NCI-H2196 (cell line): Measurements from ENCODE around the gene ADAMTS12.
"Not testable (repeated sequence)": the region's sequence is repeated elsewhere in the genome, so short reads cannot be mapped to it uniquely, and the experiment has no call there.

Experiments
- DNase-seq: peaks from one replicate; lab custom pipeline; 2025; ENCODE audit not compliant: unreplicated experiment; lab: John Stamatoyannopoulos, UW

The ADAMTS12 gene

DNA sequence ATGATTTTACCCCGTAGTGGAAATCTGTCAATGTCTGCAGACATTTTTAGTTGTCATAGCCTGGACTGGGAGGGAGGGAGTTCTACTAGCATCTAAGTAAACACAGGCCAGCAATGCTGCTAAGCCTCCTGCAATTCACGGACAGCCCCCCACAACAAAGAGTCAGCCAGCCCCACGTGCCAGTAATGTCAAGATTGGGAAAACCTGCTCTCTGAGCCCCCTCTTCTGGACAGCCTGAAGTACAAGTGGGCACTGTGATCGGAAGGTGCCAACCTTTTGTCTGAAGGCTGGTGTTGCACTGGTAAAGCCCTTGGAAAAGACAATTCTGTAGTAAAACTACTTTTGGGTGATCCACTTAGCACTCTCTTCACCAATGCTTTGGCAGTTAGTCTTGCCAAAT lies 296.5 kb downstream of the ADAMTS12 start:
- DNase-seq: no peak

DNA sequence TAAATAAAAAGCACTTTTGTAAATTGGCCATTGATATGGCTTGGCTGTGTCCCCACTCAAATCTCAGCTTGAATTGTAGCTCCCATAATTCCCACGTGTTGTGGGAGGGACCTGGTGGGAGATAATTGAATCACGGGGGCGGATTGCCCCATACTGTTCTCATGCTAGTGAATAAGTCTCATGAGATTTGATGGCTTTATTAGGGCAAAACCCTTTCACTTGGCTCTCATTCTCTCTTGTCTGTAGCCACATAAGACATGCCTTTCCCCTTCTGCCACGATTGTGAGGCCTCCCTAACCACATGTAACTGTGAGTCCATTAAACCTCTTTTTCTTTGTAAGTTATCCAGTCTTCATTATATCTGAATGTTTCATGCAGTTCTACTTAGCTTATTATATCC lies 297.8 kb downstream of the ADAMTS12 start:
- no peak for DNase-seq

DNA sequence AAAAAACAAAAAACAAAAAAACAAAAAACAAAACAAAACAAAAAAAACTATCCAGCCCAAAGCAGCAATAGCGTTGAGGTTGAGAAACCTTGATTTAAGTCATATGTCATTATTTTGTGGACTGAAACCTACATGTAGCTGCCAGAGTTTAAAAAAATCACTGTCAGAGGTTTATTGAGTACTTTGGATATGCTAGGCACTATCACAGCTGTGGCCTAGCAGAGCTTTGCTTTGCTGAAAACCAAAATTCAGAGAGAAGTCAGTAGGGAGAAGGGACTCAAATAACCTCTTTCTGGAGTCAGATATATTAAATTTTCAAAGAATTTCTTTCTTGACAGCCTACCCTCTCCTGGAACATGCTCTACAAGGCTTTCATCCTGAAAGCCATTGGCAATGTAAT lies 299.5 kb downstream of the ADAMTS12 start:
- DNase-seq: no peak

DNA sequence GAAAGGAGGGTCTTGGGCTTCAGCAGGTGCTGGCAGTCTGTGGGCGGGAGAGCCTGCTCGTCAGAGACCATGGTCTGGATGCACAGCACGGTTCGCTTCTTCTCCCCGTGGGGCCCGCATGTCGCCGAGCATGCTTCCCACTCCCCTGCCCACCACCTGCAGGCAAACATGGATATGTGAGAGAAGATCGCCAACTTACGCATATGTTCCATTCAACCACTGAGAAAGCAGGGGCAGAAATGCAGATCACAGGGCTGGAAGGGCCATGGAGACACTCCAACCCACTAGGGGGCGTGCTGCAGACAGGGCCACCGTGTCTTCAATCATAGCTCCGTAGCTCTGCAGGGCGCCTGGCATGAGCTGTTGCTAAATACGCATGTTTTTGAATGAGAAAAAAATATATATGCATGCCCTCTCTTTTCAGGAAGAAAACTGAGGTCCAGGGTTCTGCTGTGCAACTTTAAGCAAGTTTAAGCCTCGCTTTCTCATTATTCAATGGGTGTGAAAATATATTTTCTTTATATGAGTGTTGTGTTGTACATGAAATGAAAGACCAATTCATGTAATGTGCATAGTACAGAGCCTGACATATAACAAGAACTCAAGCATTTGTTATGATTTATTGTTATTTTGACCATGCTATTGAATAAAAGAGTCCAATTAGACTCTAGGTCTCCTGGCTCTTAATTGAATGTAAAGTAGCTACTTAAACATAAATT lies 303.0 kb downstream of the ADAMTS12 start:
- DNase-seq: no peak

DNA sequence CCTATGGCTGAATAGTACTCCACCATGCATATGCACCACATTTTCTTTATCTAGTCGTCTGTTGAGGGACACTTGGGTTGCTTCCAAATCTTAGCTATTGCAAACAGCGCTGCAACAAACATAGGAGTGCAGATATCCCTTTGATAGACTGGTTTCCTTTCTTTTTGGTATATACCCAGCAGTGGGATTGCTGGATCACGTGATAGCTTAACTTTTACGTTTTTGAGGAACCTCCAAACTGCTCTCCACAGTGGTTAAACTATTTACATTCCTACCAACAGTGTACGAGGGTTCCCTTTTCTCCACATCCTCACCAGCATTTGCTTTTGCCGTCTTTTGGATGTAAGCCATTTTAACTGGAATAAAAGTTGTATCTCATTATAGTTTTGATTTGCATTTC lies 308.5 kb downstream of the ADAMTS12 start:
- no peak for DNase-seq

DNA sequence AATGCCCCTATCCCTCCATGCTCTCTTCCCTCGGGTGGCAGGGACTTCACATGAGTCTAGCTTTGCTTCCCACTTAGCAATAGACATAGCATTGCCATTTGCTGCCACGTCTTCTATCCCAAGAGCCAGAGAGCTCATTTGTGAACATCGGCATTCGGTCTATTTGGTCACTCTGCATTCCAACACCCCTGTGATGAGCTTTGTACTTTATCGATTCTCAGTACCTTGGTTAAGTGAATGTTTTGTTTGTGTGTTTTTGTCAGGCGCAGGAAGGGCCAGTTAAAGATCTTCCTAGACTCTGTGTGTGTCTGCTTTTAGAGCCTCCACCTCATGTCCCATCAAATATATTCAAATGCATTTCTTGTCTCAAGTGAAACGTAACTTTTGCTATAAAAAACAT lies 309.4 kb downstream of the ADAMTS12 start:
- DNase-seq: no peak

DNA sequence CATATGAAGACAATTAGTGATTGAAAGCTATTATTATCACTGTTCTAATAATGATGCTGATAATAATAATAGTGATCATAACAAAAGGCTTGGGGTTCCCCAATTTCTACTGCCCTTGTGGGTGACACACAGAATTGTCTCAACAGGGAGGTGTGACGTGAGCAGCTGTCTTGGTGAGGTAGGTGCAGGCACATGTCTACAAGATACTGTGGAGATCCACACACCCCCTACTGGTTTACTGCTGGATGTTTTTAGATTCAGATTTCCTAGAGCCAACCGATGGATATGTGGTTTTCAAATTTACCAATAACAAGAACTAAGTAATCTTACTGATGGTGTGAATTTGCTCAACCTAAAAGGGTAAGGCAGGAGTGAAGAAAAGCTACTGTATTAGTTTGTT lies 312.0 kb downstream of the ADAMTS12 start:
- DNase-seq: no peak

DNA sequence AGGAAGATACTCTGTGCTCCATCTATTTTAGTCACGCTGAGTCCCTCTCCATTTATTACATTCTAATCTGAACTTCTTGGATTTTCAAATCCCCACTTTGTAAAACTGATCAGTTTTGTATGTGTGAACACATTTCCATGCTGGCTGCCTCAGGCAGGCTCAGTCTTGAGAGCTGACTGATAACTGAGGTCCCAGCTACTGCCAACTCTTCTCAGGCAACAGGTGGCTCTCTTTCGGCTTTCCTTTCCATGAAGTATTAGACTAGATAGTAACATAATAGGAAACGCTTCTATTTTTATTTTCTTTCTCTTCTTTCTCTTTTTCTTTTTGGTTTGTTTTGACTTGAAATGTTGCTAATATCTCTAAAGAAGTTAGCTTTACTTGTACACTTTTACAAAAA lies 312.6 kb downstream of the ADAMTS12 start:
- no peak for DNase-seq

DNA sequence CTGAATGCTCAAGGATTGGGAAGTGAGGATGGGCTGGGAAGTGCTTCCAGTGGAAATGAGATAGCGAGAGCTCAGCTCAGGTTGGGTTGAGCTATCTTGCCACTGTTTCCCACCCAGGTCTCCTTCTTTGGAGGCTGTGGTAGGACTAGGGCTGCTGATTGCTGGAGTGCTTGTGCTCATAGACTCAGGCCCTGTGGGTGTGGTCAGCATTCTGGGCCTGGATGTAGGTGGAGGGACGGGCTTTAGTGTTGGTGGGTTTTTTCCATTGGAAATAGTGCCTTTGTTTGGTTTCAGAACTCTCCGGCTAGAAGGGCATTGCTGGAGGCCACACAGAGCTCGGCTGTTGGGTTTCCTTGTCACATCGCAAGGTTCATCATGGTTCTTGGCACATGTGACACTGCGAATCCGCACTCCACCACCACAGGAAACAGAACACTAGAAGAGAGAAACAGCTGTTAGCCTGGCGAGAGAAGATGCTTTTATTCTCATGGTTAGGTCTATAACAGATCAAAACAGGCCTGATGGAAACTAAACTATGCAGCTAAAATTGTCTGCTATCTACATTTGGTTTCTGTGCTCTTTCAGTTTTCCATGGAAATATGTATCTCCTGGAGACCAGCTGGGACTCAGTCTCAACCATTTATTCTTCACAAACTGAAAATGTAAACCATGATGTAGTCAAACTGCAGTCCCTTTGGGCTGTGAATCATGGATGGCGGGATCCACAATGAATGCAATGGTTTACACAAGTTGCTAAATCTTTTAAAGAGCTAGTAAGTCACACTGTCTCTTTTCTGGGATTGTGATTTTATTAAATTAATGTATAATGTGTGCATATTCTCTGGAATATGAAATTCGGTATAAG lies 314.8 kb downstream of the ADAMTS12 start:
- no peak for DNase-seq

DNA sequence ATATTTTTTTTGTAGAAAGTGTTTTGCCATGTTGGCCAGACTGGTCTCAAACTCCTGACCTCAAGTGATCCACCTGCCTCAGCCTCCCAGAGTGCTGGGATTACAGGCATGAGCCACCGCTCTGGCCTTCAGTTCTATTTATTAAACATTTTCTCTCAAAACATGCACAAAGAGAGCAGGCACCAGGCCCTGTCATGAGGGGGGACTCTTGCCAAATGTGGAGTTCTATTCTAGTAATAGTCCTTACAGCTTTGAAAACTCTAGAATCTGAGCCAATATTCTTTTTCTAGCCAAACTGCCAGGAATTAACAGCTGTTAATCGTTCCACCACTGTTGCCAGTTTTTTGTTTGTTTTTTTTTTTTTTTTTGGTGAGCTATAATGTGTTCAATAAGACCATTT lies 326.5 kb downstream of the ADAMTS12 start:
- DNase-seq: no peak

DNA sequence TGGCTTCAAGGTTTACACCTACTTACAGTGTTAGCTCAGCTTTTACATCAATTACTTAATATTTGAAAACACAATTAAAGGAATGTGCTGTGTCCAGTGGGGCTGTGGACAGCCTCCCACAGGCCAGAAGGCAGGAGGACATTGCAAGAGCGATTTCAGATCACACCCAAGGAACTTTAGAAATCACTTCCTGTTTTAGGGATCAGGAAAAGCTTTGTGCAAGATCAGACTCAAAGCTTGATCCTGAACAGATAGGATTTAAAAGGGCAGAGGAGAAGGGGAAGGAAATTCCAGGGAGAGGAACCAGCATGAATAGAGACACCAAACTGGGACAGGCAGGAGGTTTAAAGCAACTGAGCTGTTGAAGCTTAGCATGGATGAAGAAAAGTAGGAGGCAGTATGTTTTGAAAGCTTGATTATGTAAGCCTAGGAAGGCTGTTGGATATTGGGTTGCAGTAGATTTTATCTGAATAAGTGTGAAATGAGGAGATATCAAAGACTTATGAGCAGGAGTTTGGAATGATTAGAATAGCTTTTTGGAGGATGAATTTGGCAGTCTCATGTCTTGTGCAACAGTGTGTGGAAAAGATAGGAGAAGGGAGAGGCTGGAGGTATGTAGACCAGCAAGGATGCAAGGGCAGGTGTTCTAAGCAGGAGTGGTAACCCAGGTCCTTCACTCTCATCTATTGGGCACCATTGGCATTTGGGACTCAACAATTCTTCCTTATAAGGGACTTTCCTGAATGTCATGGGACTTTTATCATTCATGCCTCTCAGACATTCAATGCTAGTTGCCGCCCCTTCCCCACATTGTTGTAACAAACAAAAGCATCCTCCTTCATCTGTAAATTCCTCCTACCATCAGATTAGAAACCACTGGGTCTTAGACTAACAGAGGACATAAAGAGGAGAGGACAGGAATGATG lies 327.5 kb downstream of the ADAMTS12 start:
- no peak for DNase-seq

DNA sequence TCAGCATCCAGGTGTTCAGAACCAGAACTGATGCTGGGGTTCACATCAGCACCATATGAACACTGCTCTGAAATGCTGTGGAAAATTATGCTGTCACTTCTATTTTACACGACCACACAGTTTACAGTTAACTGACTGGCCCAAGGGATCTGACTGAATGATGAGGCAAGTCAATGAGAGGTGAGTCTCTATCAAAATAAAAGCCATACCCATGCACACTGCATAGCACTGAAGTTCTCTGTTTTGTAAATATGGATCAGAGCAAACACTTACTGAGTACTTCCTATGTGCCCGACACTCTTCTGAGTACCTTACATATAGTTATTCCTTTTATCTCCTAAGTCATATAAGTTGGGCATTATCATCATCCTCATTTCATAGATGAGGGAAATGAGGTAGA lies 328.3 kb downstream of the ADAMTS12 start:
- DNase-seq: no peak

DNA sequence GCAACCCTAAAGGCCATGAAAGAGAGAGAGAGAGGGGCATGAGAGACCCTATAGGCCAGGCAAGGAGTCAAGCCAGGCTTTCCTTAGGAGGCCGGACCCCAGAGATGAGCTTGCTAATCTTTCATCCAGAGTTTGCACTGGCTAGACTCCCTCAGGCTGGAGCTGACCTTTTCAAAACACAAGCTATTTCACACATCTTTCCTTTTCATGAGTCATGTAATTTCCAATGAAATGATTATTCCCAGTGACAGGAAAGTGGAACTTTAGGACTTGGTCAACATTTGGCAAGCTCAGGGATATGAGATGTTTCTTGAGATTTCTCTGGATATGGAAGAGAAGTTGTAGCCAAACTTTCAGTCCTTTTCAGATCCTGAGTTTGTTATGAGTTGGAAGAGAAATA lies 333.3 kb downstream of the ADAMTS12 start:
- DNase-seq: no peak

DNA sequence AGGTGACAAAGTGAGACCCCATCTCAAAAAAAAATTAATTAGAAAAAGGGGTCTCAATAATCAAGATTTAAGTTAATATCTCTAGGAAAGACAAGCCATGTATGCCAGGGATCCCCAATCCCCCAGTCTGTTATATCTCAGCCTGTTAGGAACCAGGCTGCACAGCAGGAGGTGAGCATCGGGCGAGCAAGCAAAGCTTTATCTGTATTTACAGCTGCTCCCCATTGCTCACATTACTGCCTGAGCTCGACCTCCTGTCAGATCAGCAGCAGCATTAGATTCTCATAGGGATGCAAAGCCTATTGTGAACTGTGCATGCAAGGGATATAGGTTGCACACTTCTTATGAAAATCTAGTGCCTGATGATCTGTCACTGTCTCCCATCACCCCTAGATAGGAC lies 334.2 kb downstream of the ADAMTS12 start:
- no peak for DNase-seq

DNA sequence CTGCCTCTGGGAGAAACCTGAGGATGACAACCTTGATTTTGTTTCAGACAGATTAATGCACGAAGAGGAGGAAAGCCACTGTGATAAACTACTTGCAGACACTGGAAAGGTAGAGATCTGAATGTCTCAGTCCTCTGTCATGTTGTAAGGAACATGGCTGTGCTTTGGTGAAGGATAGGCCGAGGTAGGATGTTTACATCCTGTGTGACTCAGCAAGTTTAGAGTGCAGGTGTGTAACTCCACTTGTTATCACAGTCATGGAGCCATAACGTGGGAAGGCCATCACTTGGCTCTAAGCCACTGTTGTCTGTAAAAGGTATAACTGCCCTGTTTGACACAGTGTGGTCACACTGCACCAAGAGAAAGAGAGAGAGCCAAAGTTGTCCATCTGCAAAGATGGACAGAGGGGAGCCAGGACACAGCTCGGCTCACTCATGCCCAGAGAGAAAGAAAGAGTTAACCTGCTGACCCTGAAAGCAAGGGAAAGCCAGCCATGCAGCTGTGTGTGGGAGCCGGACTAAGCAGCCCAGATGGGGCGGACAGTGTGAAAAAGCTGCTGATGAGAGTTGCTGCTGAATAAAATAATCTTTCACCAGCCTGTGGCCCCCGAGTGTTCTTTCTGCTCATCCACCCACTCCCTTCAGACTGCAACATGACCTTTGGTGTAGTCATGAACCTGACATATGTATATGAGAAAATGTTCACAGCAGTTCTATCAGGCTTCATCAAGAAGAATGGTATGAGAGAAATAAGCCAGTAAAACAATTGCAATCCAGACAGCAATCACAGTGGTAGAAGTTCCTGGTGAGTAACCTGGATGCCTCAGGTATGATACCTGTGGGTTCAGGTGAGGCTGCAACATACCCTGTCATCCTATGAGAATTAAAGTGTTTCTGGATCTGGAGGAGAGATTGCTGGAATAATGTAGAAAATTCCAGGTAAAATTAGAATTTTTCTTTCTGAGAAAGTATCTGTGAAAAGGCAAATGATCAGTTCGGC lies 335.2 kb downstream of the ADAMTS12 start:
- no peak for DNase-seq

DNA sequence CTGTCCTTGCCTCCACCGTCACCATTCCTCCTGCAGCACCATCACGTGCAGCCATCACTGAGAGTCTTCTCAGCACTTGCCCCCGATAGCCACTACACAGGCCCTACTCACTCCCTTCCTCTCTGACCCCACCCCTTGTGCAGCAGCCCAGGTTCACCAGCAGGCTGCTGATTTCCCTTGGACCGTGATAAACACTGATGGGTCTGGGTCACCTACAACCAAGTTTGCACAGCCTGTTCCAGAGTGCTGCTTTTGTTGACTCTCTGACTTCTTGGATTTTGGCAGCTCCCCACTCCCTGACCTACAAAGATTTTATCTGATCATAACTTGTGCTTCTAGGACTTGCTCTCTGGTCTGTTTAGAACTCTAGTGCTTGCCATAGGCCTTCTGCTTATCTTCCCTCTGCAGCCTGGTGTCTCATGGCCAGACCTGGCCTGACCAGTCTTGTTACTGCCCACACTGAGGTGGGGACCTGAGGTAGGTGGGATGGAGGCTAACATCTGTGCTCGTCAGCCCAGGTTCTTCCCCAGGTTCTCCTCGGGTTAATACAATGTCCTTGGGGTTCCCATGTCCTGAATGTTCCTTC lies 341.7 kb downstream of the ADAMTS12 start:
- DNase-seq: no peak

DNA sequence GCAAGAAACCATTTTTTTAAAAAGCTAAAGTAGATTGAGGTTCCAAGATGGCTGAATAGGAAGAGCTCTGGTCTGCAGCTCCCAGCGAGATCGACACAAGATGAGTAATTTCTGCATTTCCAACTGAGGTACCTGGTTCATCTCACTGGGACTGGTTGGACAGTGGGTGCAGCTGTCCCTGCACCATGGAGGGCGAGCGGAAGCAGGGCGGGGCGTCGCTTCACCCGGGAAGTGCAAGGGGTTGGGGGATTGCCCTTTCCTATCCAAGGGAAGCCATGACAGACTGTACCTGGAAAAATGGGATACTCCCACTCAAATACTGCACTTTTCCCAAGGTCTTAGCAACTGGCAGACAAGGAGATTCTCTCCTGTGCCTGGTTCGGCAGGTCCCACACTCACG lies 352.0 kb downstream of the ADAMTS12 start:
- not testable (repeated sequence) for DNase-seq

DNA sequence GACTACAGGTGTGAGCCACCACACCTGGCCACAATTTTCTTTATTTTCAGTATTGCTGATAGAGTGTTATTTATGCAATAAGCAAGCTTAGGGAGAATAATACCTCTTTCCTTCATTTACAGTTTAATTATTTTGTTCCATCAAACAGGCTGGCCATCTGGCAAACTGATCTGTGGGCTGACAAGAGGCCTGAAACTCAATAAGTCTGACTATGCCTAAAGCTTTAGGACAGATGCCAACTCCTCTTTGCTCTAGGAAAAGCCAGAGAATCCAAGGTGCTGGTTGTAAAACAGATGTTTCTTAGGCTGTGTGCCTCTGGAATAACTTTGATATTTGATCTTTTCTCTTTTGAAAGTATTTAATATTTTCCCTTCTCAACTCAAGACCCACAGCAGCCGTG lies 352.6 kb downstream of the ADAMTS12 start:
- no peak for DNase-seq

DNA sequence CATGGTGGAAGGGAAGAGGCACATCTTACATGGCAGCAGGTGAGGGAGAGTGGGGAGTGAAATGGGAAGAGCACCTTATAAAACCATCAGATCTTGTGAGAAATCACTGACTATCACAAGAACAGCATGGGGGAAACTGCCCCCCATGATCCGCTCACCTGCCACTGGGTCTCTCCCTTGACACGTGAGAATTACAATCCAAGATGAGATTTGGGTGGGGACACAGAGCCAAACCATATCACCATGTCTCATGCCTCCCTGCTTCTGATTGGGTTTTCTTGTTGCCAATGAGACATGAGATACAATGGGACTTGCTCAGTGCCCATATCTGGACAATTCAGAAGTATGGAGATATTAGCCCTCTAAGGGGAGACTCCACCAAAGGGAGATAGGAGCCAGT lies 353.6 kb downstream of the ADAMTS12 start:
- DNase-seq: no peak

DNA sequence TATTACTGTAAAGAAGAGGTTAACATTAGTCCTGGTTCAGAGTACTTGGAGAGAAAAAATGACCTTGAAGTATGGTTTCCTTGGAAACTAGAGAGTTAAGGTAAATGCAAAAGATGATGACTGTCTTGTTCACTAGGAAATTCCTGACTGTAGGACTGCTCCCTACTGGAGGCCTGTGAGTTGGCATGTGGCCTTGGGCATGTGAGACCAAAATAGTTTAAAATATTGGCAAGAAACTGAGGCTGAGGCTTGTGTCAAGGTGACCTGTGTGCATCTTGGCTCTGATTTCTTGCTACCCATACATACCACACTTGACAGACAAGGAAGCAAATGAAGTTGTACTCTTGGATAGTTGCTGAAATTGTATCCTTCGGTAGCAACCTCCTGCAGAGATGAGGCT lies 354.6 kb downstream of the ADAMTS12 start:
- no peak for DNase-seq
